HG02623 (cell line): ENCODE measurements around the gene PAFAH2.
"Not testable (repeated sequence)": the region's sequence is repeated elsewhere in the genome, so short reads cannot be mapped to it uniquely, and the experiment has no call there.

Source experiments
- ATAC-seq: cut with Tn5 transposase; IDR thresholded peaks from one replicate; pipeline ENCODE4 v1.9.1; 2021; ENCODE audit warnings: moderate library complexity; ENCODE audit not compliant: unreplicated experiment

Gene PAFAH2

DNA sequence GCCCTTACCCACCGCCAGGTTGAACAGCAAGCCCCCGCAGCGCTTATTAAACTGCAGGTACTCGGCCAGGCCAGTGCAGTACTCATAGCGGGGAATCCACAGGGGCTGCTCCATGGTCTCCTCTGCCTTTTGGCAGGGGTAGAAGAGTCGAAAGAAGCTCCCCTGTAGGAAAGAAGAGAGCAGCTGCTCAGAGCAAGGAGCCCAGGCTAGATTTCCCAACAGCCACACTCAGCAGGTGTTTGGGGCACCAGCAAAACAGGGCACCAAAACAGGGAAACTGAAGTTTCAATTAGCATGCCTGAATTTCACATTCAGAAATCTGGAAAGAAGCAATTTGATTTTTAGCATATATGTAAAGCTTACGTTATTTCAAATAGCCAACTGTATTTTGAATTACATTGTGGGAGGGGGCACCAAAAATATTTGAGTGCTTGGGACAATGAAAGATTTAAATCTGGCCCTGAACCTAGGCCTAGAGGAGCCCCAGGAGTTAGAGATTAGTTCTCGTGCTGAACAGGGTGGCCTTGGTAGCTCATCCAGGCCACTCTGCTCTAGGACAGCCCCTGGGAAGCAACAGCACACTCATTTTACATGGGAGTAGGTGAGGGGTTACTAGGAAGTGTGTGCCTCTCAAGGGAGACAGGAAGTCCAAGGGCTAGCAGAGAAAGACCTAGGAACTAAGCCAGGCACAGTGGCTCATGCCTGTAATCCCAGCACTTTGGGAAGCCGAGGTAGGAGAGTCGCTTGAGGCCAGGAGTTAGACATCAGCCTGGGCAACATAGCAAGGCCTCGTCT lies 8.2 kb downstream of the PAFAH2 start:
- ATAC-seq = no peak

DNA sequence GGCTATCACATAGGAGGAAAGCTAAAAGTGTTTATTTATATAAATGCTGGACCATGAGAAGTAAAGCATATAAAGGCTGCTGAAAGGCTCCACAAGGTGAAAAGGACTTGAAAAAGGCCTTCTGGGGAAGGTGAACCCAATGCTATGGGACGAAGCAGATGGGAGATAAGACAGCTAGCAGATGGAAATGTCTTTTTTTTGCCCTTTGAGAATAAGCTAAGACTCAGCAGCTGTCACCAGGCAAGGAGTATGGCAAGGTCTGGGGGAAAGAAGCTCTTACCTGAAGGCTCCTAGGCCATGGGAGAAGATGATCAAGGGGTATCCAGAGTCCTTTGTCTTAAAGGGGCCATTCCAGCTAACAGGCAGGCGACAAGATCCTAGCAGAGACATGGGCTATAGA lies 9.9 kb downstream of the PAFAH2 start:
- no peak for ATAC-seq

DNA sequence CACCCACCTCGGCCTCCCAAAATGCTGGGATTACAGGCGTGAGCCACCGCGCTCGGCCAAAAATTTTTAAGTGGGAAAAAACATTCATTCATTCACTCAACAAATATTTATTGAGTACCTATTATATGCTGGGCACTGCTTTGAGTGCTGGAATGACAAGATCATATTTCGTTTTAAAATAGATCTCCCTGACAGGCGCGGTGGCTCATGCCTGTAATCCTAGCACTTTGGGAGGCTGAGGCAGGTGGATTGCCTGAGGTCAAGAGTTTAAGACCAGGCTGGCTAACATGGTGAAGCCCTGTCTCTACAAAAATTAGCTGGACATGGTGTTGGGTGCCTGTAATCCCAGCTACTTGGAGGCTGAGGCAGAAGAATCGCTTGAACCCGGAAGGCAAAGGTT lies 11.1 kb downstream of the PAFAH2 start:
- ATAC-seq = not testable (repeated sequence)

DNA sequence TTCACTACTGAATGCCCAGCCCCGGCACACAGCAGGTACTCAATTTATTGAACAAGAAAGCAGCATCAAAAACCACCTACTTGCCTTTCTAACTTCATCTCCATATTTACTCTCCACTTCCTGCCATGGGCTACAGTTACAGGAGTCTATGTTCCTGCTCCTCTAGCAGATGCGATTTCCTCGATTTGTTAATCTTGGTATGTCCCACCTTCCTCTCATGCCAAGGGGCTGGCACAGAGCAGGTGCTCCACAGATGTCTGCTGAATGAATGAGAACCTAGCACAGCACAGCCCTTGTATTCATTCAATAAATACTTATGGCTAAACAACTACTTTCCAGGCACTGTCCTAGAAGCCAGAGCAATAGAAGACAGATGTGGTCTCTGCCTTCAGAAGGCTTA lies 12.2 kb downstream of the PAFAH2 start:
- no peak for ATAC-seq

DNA sequence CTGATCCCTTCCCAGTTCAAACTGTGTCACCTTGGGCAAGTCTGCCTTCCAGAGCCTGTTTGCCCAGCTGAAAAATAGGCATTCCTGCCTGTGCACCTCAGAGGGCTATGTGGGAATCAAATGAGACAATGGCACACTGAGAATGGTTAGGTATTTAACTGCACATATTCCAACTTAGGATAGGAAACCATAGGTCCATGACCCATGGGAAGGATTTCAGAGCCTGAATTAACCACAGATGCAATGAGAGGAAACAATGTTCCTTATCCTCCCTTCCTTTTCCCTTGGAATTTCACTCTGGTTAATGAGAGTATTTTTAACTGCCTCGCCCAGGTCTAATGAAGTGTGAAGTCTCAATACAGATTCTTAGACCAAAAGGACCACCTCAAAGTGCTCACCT lies 12.7 kb downstream of the PAFAH2 start:
- no peak for ATAC-seq

DNA sequence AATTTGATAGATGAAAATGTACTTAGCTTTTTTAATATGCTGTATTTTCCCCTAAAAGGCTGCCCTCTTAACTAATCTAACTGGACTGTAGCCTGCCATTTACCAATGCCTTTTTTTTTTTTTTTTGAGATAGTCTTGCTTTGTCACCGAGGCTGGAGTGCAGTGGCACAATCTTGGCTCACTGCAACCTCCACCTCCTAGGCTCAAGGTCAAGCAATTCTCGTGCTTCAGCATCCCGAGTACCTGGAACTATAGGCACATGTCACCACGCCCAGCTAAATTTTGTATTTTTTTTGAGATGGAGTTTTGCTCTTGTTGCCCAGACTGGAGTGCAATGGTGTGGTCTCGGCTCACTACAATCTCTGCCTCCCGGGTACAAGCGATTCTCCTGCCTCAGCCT lies 18.7 kb downstream of the PAFAH2 start:
- ATAC-seq = no peak

DNA sequence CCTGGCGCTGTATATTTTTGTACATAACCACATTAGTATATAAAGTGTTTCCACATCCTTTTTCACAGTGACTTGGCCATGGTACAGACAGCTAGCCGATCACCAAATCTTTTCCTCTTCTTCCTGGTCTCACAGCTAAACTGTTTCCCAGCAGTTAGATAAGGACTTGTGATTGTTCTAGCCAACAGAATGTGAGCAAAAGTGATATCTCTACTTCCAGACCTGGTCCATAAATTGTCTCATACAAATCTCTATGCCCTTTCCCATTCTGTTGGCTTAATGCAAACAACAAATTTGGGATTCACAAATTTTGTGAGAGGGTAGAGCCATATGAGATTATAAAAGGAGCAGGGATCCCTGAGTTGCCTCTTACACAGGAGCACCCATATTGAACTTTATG lies 19.5 kb downstream of the PAFAH2 start:
- ATAC-seq = no peak

DNA sequence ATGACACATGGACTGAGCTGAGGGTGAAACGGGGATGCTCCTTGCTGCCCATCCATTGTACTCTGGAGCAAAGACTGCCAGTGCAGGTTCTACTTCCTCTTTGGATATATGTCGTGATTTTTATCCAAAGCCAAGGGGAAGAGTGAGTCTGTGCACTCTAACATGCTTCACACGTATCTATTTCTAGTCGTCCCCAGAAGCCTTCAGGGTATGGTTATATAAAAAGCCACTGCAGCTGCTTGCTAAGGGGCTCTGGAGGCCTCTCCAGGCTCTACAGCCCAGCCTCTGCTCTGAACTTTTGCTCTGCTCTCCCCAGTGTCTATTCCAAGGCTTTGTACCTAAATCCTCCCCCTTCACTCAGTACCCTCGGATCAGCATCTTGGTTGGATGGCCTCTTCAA lies 20.1 kb downstream of the PAFAH2 start:
- ATAC-seq = no peak

DNA sequence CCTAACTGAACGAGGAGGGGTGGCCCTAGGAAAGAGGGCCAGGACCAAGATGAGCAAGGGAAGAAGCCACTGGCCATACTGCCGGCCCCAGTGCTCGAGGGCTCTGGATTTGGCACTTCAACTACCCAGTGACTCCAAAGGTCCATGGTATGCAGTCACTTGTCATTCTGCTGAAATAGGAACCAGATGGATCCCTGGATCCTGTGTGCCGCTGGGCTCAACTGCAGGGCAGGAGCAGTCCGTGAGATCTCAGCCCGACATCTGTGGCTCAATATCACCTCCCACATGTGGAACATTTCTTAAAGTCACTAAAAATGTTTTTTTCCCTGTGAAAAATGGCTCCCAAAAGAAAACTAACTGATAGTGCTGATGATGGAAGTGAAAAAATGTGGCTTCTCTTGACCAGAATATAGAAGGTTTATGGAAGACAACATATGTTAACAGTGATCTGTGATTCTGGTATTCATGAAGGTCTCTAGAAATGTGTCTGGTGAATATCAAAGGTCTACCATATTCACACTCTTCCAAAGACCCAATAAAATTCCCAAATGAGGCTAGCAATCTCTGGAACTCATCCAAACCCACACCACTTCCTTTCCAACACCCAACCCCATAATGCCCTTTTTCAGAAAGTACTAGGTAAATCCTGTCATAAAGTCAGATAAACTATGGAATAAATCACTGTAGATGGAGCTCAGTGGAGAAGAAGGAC lies 24.1 kb downstream of the PAFAH2 start:
- no peak for ATAC-seq

DNA sequence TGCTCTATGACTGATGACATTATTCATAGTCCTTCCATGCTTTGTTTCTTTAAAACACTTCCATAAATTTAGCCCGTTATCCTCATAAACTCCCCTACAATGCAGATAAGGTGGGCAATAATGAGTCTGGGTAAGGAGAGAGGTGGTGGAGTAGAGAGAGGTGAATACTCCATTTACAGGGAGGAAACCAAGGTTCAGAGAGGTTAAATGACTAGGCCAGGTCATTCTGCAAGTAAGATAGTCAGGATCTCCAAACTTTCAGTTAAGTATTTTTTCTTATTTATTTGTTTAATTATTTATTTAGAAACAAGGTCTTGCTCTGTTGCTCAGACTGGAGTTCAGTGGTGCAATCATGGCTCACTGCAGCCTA lies 26.1 kb downstream of the PAFAH2 start:
- ATAC-seq = no peak

DNA sequence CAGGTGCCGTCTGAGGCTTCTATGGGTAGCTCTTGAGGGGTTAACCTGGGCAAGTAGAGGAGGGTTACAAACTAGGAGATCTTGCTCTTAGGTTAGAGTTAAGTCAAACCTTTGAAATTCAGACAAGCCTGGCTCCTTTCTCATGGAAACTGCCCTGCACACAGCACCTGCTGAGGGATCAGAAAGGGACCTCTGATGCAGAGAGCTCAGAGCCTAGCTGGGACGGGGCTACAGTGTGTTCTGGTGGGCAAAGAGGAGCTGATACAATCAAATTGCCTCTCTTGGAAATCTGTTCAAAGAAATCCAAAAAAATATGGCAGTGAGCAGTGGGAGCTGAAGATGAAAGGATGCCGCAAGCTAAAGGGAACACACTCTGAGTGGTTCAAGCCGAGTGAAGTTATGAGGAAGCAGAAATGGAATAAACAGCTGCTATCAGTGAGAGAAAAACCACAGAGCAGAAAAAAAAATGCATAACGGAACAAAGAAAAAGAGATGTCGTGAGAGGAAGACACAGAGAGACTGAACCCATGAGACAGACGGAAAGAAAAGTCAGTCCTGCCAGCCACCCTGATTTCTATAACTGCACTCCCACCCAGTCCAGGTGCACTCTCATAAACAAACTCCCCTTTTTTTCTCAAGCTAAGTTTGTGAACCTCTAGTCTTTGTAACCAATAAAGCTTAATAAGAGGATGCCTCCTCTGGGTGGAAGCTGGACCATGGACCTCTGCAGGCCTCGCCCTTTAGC lies 26.6 kb downstream of the PAFAH2 start:
- ATAC-seq = no peak

DNA sequence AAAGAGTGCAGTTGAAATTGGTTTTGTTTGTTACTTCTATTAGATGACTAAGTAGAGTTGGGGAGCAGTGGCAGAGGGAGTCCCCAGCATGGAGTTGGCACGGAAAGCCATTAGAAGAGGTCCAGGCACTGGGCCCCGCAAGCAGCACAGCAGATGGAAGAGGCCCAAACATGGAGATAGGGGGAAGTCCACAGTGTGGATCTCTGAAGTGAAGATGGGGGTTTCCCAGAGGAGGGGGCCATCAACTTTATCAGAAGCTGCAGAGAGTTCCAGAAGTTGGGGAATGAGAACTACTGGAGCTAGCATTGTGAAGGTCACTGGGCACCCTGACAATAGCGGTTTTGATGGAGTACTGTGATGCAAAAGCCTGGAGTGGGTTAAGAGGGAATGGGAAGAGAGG lies 30.6 kb downstream of the PAFAH2 start:
- no peak for ATAC-seq

DNA sequence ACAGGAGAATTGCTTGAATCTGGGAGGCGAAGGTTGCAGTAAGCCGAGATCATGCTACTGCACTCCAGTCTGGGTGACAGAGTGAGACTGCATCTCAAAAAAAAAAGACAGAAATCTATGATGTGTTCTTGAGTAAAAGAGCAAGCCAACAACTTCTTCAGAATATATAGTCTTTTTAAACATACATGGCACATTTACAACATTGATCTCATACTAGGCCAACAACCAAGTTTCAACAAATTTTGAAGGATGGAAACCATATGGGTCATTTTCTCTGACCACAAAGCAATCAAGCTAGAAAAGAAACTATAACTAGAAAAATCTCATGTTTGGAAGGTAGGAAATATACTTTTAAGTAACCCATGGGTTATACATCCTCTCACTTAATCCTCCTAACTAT lies 38.3 kb downstream of the PAFAH2 start:
- no peak for ATAC-seq

DNA sequence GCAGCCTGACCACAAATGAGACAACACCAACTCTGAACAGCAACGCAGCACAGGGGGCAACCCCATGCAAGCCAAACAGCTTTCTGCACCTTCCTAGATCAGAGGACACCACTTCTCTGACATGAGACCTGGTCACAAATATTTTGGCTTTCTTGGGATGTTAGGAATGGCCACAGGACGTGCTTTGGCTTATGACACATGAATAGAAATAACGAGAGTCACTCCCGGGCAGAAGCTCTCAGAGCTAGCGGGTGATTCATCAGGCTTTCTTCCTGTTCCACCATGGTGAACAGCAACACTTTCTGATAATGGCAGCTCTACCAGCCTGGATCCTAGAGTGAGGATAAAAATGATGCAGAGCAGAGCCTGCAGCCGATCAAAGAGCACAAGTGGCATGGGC lies 39.4 kb downstream of the PAFAH2 start:
- ATAC-seq = no peak

DNA sequence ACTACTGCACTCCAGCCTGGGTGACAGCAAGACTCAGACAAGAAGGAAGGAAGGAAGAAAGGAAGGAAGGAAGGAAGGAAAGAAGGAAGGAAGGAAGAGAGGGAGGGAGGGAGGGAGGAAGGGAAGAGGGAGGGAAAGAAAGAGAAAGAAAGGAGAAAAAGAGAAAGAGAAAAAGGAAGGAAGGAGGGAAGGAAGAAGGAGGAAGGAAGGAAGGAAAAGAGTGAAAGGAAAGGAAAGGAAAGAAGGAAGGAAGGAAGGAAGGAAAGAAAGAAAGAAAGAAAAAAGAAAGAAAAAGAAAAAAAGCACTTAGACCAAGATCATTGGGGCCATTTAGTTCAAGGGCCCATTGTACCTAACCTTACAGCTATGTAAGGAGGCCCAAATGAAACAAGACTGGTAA lies 42.3 kb downstream of the PAFAH2 start:
- ATAC-seq = no peak

DNA sequence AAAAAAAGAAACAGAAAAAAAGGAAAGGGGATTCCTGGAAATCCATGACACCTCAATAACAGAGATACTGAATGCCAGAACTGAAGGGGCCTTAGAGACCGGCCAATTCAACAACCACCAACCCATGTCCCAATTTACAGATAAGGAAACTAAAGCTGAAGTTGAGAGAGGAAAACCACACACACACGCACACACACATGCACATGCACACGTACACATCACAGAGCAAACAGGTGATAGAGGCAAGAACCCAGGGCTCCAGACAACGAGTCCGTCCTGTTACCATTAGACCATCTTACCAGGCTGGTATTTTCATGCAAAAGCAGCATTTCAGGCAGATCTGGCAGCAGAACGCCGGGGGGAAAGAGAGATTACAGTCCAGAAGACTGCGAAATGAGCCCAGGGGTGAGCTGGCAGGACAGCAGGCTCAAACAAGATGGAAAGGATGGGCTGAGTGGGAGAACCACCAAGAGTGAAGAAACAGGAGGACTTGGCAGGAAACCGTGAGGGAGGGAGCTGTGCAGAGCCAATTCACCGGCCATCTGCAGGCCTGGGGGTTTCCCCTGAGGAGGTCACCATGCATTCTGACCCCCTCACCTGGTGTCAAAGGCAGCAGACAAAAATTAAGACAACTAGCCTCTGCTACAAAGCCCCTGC lies 43.5 kb downstream of the PAFAH2 start:
- no peak for ATAC-seq

DNA sequence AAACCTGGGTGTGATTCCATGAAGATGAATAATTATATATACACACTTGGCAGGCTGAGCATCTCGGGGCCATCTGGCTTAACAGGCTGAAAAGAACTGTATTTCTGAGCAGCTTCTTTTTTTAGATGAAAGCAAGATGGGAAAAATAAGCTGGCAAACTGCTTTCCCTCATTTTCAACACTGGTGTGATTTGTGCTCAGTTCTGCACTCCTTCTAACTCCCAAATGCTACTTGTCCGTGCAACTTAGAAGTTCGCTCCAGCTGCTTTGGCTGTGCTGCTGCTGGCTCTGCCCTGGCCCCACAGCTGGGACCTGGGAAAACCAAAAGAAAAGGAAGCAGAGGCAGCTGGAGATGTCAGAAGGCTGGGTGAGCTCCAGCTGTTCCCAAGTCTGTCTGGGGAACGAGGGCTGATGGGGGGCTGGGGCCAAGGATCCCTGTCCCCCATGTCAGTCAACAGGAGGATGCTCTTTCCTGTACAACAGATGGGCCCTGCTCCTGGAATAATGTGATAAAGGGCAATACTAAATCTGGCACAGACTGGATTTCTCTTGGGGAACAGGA lies 44.9 kb downstream of the PAFAH2 start:
- no peak for ATAC-seq

DNA sequence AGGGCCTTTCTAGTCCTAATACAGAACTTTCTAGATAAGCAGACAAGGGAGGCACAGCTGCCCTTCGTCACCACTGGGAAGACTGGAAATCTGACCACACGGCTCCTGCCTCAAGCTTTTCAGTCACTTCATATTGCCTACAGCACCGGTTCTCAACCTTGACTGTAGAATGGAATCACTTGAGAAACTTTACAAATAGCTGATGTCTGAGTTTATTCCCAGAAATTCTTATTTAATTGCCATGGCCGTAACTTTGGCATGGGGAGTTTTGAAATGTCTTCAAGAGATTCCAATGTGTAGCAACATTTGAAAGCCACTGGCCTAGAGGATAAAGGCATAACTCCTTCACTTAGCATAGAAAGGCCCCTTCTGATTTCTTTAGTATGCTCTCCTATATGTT lies 49.2 kb downstream of the PAFAH2 start:
- ATAC-seq = no peak

DNA sequence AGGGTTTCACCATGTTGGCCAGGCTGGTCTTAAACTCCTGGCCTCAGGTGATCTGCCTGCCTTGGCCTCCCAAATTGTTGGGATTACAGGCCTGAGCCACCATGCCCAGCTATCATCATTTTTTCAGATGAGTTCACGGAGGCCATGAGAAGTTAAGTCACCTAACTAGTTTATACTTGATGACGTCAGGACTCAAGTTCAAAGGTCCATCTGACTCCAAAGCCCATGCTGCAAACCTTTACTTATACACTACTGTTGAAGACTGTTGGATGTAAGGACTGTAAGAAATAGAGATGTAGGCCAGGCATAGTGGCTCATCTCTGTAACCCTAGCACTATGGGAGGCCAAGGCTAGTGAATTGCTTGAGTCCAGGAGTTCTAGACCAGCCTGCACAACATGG lies 50.8 kb downstream of the PAFAH2 start:
- no peak for ATAC-seq

DNA sequence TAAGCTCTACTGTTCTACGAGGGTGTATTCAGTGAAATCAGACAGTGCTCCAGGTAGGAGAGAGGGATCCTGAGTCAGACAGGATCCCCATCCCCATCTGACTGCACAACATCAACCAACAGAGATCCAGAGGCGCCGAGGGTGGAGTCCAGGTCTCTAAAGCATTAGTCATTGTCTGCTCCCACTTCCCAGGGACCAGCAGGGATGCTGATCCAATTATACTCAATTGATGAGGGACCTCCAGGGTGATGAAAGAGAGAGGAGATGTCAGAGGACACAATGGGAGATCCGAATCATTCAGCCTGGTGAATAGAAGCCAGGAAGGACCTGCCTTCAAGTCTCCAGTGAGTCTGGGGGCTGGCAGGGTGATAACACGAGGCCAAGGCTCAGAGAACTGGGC lies 52.1 kb downstream of the PAFAH2 start:
- no peak for ATAC-seq

DNA sequence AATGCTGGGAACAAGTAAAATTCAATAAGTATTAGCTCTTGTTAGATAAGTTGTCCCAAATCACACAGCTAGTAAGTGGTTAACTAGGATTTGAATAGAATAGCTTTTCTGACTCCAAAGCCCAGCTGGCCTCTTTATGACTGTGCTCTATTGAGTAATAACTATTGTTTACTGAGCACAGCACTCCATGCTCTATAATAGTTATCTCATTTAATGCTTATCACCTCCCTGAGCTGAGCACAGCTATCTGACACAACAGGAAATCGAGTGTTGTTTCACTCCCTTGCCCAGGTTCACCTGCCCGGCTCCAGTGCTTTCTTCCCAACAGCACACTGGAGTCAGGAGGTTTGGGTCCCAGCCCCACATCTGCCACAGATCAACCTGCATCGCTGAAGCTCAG lies 52.9 kb downstream of the PAFAH2 start:
- ATAC-seq = no peak
